ENCODE data around the gene NCKAP5. TPM values are rescaled to one million over a fixed set of nuclear protein-coding genes. Genes with fewer than 3 reads are reported as not detected.

NCKAP5 gene
- total RNA-seq, 1 donor from 2014 or later: 8.8 TPM

DNA sequence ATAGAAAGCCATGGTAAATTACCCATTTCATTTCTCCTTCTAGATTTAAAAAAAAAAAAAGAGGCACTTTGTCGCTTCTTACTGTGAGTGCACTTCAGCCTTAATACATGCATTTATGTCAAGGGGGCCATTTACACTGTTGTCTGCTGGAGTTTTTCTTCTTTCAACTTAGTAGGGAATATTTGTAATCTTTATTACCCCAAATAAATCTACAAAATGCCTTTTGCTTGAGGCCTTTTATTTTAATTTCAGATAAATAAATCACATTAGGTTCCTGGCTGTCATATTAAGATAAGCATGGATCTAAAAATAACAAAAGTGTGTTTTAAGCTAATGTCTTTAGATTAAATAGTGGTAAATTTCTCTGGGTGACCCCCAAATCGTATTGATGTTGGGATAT, 276.0 kb downstream of the NCKAP5 start:
- Histone ChIP-seq H3K27ac (no peak overlapping the region), H3K9me3 (no peaks in the 10 kb centered on the region), H3K4me1 (peaks cover 8% of the 10 kb centered on the region), H3K27me3 (no peaks in the 10 kb centered on the region), H3K36me3 (no peaks in the 10 kb centered on the region), H3K4me3 (no peak overlapping the region)
- no peak for TF ChIP-seq POLR2A (IDR thresholded peaks at IDR 0.05)
- TF ChIP-seq, protein P1, sequence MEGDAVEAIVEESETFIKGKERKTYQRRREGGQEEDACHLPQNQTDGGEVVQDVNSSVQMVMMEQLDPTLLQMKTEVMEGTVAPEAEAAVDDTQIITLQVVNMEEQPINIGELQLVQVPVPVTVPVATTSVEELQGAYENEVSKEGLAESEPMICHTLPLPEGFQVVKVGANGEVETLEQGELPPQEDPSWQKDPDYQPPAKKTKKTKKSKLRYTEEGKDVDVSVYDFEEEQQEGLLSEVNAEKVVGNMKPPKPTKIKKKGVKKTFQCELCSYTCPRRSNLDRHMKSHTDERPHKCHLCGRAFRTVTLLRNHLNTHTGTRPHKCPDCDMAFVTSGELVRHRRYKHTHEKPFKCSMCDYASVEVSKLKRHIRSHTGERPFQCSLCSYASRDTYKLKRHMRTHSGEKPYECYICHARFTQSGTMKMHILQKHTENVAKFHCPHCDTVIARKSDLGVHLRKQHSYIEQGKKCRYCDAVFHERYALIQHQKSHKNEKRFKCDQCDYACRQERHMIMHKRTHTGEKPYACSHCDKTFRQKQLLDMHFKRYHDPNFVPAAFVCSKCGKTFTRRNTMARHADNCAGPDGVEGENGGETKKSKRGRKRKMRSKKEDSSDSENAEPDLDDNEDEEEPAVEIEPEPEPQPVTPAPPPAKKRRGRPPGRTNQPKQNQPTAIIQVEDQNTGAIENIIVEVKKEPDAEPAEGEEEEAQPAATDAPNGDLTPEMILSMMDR (IDR thresholded peaks at IDR 0.05): no peak
- DNase-seq (ENCODE audit: extremely low spot score in 2 of 2): no peak
- intact Hi-C loops (cut with DNase I): no loop called here

DNA sequence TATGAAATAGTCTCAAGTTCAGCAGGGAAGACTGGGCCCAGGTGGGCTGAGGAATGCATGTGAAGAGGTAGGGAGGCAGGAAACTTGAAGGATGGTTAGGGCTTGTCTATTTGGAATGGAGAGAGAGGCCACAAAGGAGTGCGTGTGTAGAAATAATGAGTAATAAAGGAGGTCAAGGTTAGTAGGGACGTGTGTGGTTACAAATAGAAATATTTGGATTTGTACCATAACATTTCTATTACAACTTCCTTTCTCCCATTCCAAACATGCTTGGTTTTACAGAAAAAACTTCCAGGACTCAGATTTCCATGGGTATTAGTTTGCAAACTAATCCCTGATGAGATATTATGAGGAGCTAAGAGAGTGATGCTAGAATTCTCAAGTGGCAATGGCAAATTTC, 280.6 kb downstream of the NCKAP5 start:
- intact Hi-C loops (cut with DNase I): no loop called here

DNA sequence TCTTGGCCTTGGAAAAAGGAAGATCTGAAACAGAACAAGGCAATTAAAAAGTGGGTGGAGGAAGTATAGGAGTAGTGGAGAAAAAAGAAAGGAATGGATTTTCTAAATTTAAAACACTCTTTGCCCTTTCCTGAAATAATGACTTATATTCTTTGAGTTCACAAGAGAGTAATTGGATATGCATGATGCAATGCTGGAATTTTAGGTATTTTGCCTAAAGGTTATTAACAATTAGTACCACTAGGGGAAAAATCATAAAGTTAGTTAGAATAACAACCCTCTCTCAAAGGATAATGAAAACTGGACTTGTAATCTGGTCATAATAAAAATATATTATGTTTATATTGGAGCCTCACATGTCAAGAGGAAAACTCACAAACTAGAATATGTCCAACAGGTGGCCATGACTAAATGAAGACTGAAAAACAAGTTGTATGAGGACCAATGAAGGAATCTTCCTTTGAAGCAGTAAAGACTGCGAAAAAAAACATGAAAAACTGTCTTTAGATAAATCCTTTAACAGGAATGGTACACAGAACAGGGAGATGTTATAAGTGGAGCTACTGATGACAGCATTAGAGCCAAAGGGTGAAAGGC, 281.8 kb downstream of the NCKAP5 start:
- no peak overlapping the region for H3K4me3 ChIP-seq
- H3K27me3 ChIP-seq: no peaks in the 10 kb centered on the region
- TF ChIP-seq, protein P1 (IDR thresholded peaks at IDR 0.05): no peak
- TF ChIP-seq POLR2AphosphoS5 (IDR thresholded peaks at IDR 0.05; ENCODE audit: insufficient read depth in 1 of 2, low read depth in 1 of 2) (no peak), POLR2A (IDR thresholded peaks at IDR 0.05) (no peak)
- H3K4me1 ChIP-seq: no peaks in the 10 kb centered on the region
- no peaks in the 10 kb centered on the region for H3K36me3 ChIP-seq
- no peak overlapping the region for H3K27ac ChIP-seq
- intact Hi-C loops (cut with DNase I): no loop called here
- no peaks in the 10 kb centered on the region for H3K9me3 ChIP-seq
- no peak for DNase-seq (ENCODE audit: extremely low spot score in 2 of 2)

More for the DNA sequence above, 280.6 kb downstream of the NCKAP5 start:
- no peaks in the 10 kb centered on the region for H3K4me1 ChIP-seq
- TF ChIP-seq POLR2AphosphoS5 (IDR thresholded peaks at IDR 0.05; ENCODE audit: insufficient read depth in 1 of 2, low read depth in 1 of 2) (no peak), POLR2A (IDR thresholded peaks at IDR 0.05) (no peak)
- TF ChIP-seq, protein P1 (IDR thresholded peaks at IDR 0.05): no peak
- no peak for DNase-seq (ENCODE audit: extremely low spot score in 2 of 2)
- no peaks in the 10 kb centered on the region for H3K9me3 ChIP-seq
- no peaks in the 10 kb centered on the region for H3K36me3 ChIP-seq
- H3K27me3 ChIP-seq: no peaks in the 10 kb centered on the region
- H3K4me3 ChIP-seq: no peak overlapping the region
- no peak overlapping the region for H3K27ac ChIP-seq

DNA sequence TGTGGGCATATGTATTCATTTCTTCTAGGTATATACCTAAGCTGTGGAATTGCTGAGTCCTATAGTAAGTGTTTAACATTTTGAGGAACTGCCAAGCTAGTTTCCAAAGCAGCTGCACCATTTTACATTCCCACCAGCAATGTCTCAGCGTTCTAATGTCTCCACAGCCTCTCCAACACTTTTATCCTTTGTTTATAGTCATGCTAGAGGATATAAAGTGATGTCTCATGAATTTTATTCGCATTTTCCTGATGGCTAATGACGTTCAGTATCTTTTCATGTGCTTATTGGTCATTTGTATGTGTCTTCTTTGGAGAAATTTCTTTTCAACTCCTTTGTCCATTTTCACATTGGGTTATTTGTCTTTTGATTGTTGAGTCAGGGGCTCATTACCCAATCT, 295.2 kb downstream of the NCKAP5 start:
- Histone ChIP-seq H3K4me1 (no peaks in the 10 kb centered on the region), H3K27ac (no peak overlapping the region), H3K27me3 (no peaks in the 10 kb centered on the region), H3K4me3 (no peak overlapping the region), H3K9me3 (peaks cover 3% of the 10 kb centered on the region), H3K36me3 (no peaks in the 10 kb centered on the region)
- DNase-seq (ENCODE audit: extremely low spot score in 2 of 2): no peak
- intact Hi-C loops (cut with DNase I): no loop called here
- TF ChIP-seq POLR2AphosphoS5 (IDR thresholded peaks at IDR 0.05; ENCODE audit: insufficient read depth in 1 of 2, low read depth in 1 of 2) (no peak), POLR2A (IDR thresholded peaks at IDR 0.05) (no peak)
- TF ChIP-seq, protein P1 (IDR thresholded peaks at IDR 0.05): no peak

DNA sequence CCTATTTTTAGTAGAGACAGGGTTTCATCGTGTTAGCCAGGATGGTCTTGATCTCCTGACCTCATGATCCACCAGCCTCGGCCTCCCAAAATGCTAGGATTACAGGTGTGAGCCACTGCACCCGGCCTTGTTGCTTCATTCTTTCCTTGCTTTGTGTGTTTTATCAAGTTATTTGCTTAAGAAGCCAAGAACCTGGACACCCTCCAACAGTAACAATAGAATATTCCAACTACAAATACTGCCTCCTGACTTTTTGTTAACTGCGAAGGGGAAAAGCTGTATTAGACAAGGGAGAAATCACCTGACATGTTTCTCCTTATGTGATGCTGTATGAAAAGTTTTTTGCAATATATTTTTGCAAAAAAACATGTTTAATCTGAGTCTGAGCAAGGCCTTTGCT, 297.2 kb downstream of the NCKAP5 start:
- no peak overlapping the region for H3K4me3 ChIP-seq
- TF ChIP-seq, protein P1 (IDR thresholded peaks at IDR 0.05): no peak
- TF ChIP-seq POLR2A (IDR thresholded peaks at IDR 0.05) (no peak), POLR2AphosphoS5 (IDR thresholded peaks at IDR 0.05; ENCODE audit: insufficient read depth in 1 of 2, low read depth in 1 of 2) (no peak)
- H3K27ac ChIP-seq: no peak overlapping the region
- H3K9me3 ChIP-seq: no peaks in the 10 kb centered on the region
- peaks cover 13% of the 10 kb centered on the region for H3K4me1 ChIP-seq
- no peaks in the 10 kb centered on the region for H3K36me3 ChIP-seq
- H3K27me3 ChIP-seq: no peaks in the 10 kb centered on the region
- DNase-seq (ENCODE audit: extremely low spot score in 2 of 2): no peak
- intact Hi-C loops (cut with DNase I): no loop called here

All from vagina (tissue), 2 donors.